Measurements from ENCODE around the gene ABCC4.
"Not testable (repeated sequence)": the region's sequence is repeated elsewhere in the genome, so short reads cannot be mapped to it uniquely, and the experiment has no call there.

Gene ABCC4

DNA sequence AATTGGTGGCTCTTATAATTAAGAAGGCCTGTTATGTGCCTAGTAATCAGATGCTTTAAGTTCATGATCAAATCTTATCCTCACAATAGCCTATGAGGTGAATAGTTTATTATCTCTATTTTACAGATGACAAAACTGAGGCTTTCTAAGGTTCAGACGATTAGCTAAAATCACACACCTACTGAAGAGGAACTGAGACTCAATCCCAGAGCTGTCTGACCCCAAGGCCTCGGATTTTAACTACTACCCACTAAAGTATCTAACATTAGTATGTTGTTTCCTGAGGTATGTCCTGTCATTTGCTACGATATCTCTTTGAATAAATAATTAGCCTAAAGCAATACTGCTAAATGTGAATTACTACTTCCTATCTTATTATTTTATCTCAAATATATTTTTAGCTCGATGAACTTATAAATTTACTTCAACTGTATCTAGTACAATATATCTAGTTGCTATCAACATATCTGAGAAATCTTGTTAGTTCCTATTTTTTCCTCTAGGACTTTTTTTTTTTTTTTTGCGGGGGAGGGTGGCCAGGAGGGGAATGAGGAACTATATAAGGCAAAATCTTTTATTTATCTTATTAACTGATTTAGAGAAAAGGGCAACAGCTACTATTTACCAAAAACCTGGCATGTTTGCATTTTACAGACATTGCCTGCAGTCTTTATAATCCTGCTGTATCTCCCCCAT is 118.5 kb downstream of the ABCC4 start:
- no peaks in the 10 kb centered on the region for H3K9me3 ChIP-seq (ENCODE audit: insufficient read depth, low read depth, low read length)
- no peaks in the 10 kb centered on the region for H3K4me1 ChIP-seq (ENCODE audit: insufficient read depth, low read length)
- no peak overlapping the region for H3K4me3 ChIP-seq (ENCODE audit: low read length)
- no peaks in the 10 kb centered on the region for H3K36me3 ChIP-seq (ENCODE audit: insufficient read depth, low read depth, low read length)
- H3K9ac ChIP-seq (ENCODE audit: low read depth, low read length), result no peak overlapping the region
- H3K27ac ChIP-seq (ENCODE audit: low read length), result no peak overlapping the region
- no peaks in the 10 kb centered on the region for H3K27me3 ChIP-seq (ENCODE audit: insufficient read depth, low read length)

DNA sequence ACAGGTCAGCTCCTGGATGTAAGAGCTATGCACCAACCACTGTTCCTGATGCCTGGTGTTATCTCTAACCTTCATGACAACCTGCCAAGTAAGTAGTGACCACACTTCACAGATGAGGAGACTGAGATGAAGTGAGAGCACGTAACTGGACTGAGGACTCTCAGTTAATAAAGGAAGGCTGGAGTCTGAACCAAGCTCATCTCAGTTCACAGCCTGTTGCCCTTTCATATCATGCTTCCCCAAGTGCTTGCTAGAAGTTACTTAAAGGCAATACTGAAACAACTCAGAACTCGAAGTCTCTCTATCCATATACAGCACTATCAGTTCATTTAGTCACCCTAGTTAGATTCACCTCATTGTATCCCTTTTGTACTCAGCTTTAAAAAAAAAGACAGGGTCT is 119.7 kb downstream of the ABCC4 start:
- H3K9me3 ChIP-seq (ENCODE audit: insufficient read depth, low read depth, low read length), result no peaks in the 10 kb centered on the region
- H3K27me3 ChIP-seq (ENCODE audit: insufficient read depth, low read length), result no peaks in the 10 kb centered on the region
- no peak overlapping the region for H3K4me3 ChIP-seq (ENCODE audit: low read length)
- H3K36me3 ChIP-seq (ENCODE audit: insufficient read depth, low read depth, low read length), result no peaks in the 10 kb centered on the region
- no peak overlapping the region for H3K27ac ChIP-seq (ENCODE audit: low read length)
- H3K9ac ChIP-seq (ENCODE audit: low read depth, low read length), result no peak overlapping the region
- H3K4me1 ChIP-seq (ENCODE audit: insufficient read depth, low read length), result no peaks in the 10 kb centered on the region

DNA sequence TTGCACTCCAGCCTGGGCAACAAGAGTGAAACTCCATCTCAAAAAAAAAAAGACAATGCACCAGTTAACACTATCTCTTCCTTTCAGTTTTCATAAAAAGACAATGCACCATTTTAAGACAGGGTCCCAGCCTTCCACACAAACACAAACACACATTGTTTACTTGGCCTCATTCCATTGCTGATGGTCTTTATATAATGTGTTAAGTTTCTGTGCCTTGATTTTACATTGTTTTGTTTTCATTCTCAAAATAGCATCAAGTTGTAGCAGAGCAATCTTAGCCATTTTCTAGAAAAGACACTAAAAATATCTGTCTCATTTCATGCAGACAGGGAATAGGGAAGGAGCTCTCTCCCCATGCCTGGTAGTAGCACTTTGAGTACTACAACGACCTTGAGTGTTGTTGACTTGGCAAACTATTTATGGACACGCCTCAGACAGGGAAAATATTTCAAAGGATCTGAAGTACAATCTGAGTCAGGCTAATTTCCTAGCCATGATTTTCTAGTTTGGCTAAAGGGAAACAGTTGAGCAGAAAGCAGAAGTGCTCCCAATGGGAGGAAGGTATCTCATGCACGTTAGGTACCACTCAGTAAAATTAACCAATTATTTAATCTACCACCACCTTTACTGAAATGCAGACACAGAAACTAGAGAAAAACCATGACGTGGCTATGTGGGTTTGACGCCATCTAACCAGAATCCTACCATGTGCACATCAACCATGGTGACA is 120.6 kb downstream of the ABCC4 start:
- Histone ChIP-seq H3K9me3 (ENCODE audit: insufficient read depth, low read depth, low read length) (no peaks in the 10 kb centered on the region), H3K27ac (ENCODE audit: low read length) (no peak overlapping the region), H3K9ac (ENCODE audit: low read depth, low read length) (no peak overlapping the region), H3K36me3 (ENCODE audit: insufficient read depth, low read depth, low read length) (no peaks in the 10 kb centered on the region), H3K4me1 (ENCODE audit: insufficient read depth, low read length) (no peaks in the 10 kb centered on the region), H3K27me3 (ENCODE audit: insufficient read depth, low read length) (no peaks in the 10 kb centered on the region), H3K4me3 (ENCODE audit: low read length) (no peak overlapping the region)

DNA sequence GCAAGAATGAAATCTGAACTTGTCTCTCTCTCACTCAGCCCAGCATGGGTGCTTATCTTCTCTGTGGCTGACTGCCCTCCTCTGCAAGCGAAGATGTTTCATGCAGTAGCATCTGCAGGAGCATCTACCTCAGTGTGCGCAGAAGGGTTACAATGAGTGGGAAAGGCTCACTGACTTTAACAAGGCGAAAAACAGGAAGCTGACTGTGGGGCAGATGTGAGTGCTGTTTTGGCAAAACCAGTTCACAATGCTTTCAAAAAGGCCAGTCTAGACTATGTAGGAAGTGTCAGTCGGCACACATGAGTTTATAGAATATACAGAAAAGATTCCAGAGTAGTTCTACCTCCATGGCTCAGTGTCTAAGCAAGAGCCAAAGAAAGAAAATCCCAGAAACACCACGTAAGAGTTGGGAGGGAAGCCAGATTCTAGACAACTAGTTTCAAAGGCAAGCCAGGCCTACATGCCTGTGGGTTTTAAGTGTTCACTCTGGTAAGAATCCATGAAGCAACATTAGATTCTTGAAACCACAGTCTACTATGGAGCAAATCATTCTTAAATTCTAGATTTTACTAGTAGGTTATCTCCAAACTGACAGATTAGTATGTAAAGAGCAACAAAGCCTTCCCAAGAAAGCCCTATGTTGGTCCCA is 124.5 kb downstream of the ABCC4 start:
- H3K9ac ChIP-seq (ENCODE audit: low read depth, low read length), result no peak overlapping the region
- H3K9me3 ChIP-seq (ENCODE audit: insufficient read depth, low read depth, low read length), result no peaks in the 10 kb centered on the region
- H3K4me3 ChIP-seq (ENCODE audit: low read length), result no peak overlapping the region
- H3K27me3 ChIP-seq (ENCODE audit: insufficient read depth, low read length), result no peaks in the 10 kb centered on the region
- no peak overlapping the region for H3K27ac ChIP-seq (ENCODE audit: low read length)
- H3K4me1 ChIP-seq (ENCODE audit: insufficient read depth, low read length), result no peaks in the 10 kb centered on the region
- no peaks in the 10 kb centered on the region for H3K36me3 ChIP-seq (ENCODE audit: insufficient read depth, low read depth, low read length)

DNA sequence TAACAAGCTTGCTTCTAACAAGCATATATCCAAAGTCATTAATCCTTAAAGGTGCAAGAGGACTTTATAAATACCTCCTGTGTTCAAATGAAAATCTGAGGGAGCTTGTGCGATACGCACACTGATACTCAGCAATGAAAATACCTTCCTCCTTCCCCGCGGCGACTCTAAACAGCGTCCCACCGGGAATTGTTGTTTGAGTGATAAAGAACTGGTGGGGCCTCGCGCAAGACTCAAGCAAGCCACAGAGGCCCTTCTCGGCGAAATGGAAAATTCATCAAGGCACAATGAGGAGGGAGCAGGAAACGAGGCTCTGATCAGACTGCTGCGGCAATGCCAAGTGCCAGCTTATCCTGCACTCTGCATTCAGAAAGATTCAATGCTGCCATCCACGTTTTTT is 126.7 kb downstream of the ABCC4 start:
- Histone ChIP-seq H3K36me3 (ENCODE audit: insufficient read depth, low read depth, low read length) (no peaks in the 10 kb centered on the region), H3K4me1 (ENCODE audit: insufficient read depth, low read length) (no peaks in the 10 kb centered on the region), H3K4me3 (ENCODE audit: low read length) (no peak overlapping the region)

DNA sequence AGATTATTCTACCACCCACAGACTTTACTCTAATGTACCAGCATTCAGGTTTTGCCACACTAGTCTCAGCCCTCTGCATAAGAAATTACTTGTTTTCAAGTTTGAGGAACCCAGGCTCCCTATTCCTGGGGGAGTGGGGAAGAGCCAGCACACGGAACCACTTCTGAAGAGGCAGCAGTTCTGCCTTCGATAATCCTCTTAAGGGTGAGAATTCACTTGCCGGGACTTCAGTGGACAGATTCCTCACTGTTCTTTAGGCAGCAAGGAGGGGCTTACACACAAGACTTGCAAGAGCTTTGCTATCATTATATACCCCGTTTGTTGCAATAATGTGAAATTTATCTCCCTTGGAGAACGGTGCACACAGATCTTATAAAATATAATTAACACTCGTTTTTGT is 133.1 kb downstream of the ABCC4 start:
- H3K36me3 ChIP-seq (ENCODE audit: insufficient read depth, low read depth, low read length), result 0 out of 2 replicates have a peak, but pooled peaks cover 4% of the 10 kb centered on the region
- no peaks in the 10 kb centered on the region for H3K4me1 ChIP-seq (ENCODE audit: insufficient read depth, low read length)
- H3K27ac ChIP-seq (ENCODE audit: low read length), result no peak overlapping the region
- no peak overlapping the region for H3K4me3 ChIP-seq (ENCODE audit: low read length)
- H3K9me3 ChIP-seq (ENCODE audit: insufficient read depth, low read depth, low read length), result no peaks in the 10 kb centered on the region
- no peak overlapping the region for H3K9ac ChIP-seq (ENCODE audit: low read depth, low read length)
- H3K27me3 ChIP-seq (ENCODE audit: insufficient read depth, low read length), result no peaks in the 10 kb centered on the region

More for the DNA sequence above, 126.7 kb downstream of the ABCC4 start:
- H3K9me3 ChIP-seq (ENCODE audit: insufficient read depth, low read depth, low read length), result no peaks in the 10 kb centered on the region
- H3K27ac ChIP-seq (ENCODE audit: low read length), result no peak overlapping the region
- H3K9ac ChIP-seq (ENCODE audit: low read depth, low read length), result no peak overlapping the region
- no peaks in the 10 kb centered on the region for H3K27me3 ChIP-seq (ENCODE audit: insufficient read depth, low read length)

DNA sequence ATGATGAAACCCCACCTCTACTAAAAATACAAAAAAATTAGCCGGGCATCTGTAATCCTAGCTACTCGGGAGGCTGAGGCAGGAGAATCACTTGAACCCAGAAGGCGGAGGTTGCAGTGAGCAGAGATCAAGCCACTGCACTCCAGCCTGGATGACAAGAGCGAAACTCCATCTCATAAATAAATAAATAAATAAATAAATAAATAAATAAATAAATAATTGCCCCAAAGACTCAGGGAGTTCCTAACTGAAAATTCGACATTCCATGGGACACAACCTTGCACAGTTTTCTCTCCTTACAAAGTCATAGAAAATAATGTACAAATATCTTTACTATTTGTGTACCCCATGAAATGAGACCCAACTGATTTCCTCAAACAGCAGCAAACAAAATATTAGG is 134.2 kb downstream of the ABCC4 start:
- H3K36me3 ChIP-seq (ENCODE audit: insufficient read depth, low read depth, low read length); H3K4me1 ChIP-seq (ENCODE audit: insufficient read depth, low read length); H3K27me3 ChIP-seq (ENCODE audit: insufficient read depth, low read length); H3K27ac ChIP-seq (ENCODE audit: low read length); H3K4me3 ChIP-seq (ENCODE audit: low read length); H3K9ac ChIP-seq (ENCODE audit: low read depth, low read length); H3K9me3 ChIP-seq (ENCODE audit: insufficient read depth, low read depth, low read length): not testable (repeated sequence)

DNA sequence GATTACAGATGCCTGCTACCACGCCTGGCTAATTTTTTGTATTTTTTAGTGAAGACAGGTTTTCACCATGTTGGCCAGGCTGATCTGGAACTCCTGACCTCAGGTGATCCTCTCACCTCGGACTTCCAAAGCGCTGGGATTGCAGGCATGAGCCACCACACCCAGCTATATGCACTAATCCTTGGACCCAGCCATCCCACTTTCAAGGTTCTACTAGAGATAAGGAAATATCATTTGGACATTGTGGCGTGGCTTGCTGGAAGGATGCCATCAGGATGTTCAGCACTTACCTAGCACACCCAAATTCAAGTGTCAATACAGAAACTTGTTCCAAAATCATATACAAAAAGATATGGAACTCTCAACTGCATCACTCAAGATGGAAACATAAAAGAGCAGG is 136.4 kb downstream of the ABCC4 start:
- Histone ChIP-seq H3K9ac (ENCODE audit: low read depth, low read length) (no peak overlapping the region), H3K27ac (ENCODE audit: low read length) (no peak overlapping the region), H3K4me3 (ENCODE audit: low read length) (no peak overlapping the region), H3K4me1 (ENCODE audit: insufficient read depth, low read length) (no peaks in the 10 kb centered on the region), H3K9me3 (ENCODE audit: insufficient read depth, low read depth, low read length) (no peaks in the 10 kb centered on the region), H3K27me3 (ENCODE audit: insufficient read depth, low read length) (no peaks in the 10 kb centered on the region), H3K36me3 (ENCODE audit: insufficient read depth, low read depth, low read length) (0 out of 2 replicates have a peak, but pooled peaks cover 4% of the 10 kb centered on the region)

DNA sequence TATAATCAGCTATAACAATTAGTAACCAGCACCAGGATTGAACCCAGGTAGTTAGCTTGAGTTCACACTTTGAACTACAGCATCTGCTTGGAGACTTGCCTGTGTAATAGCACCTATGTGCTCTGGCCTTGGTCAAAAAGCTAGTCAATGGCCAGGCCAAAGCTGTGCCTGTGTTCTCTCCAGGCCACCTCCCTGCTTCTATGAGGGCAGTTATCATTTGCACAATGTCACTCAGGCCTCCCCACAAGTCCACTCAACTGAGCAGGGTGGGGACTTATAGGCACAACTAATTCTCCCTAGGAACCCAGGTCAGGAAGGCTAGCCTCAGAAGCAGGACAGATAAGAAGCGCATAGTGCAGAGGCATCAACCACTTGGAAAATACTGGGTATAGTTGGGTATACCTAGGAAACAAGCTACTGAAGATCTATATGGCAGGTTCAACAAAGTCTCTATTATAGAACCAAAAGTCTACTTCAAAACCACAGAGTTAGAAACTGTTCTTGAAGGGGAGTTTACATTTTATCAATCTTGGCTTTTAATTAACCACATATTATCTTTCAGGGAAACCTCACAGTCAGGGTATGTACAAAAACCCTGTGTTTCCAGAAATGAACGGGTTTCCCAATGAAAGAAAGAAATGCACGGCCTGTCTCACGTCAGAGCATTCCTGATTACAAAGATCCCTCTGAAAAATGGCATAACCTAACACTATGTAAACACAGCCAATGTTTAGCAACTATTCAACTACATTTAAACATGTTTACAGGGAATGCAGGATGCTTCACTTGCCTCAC is 140.9 kb downstream of the ABCC4 start:
- Histone ChIP-seq H3K27me3 (ENCODE audit: insufficient read depth, low read length) (no peaks in the 10 kb centered on the region), H3K4me3 (ENCODE audit: low read length) (no peak overlapping the region), H3K9me3 (ENCODE audit: insufficient read depth, low read depth, low read length) (no peaks in the 10 kb centered on the region), H3K9ac (ENCODE audit: low read depth, low read length) (no peak overlapping the region), H3K4me1 (ENCODE audit: insufficient read depth, low read length) (no peaks in the 10 kb centered on the region), H3K36me3 (ENCODE audit: insufficient read depth, low read depth, low read length) (0 out of 2 replicates have a peak, but pooled peaks cover 7% of the 10 kb centered on the region), H3K27ac (ENCODE audit: low read length) (no peak overlapping the region)

DNA sequence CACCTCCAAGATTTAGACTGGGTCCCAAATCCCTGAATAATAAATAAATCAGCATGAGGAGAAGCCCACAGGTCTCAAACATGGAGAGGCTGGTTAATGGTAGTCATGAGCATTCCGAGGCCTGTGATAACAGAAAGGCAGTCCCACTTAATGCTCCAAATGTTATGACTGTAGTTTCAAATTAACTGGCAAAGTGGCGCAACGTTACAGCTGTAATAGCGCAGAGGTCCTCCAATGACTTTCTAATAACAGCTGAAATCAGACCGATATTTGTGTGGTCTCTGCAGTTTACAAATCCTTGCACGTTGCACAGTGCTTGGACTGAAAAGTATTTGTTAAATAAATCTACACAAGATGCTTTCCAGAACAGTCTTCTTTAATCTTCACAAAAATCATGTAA is 141.8 kb downstream of the ABCC4 start:
- H3K4me1 ChIP-seq (ENCODE audit: insufficient read depth, low read length), result peaks cover 3% of the 10 kb centered on the region; the same call in 1 of the 2 replicates
- 0 out of 2 replicates have a peak, but pooled peaks cover 4% of the 10 kb centered on the region for H3K27me3 ChIP-seq (ENCODE audit: insufficient read depth, low read length)
- H3K9me3 ChIP-seq (ENCODE audit: insufficient read depth, low read depth, low read length), result no peaks in the 10 kb centered on the region
- 0 out of 2 replicates have a peak, but pooled peaks cover 7% of the 10 kb centered on the region for H3K36me3 ChIP-seq (ENCODE audit: insufficient read depth, low read depth, low read length)
- no peak overlapping the region for H3K27ac ChIP-seq (ENCODE audit: low read length)
- H3K4me3 ChIP-seq (ENCODE audit: low read length), result no peak overlapping the region
- no peak overlapping the region for H3K9ac ChIP-seq (ENCODE audit: low read depth, low read length)

DNA sequence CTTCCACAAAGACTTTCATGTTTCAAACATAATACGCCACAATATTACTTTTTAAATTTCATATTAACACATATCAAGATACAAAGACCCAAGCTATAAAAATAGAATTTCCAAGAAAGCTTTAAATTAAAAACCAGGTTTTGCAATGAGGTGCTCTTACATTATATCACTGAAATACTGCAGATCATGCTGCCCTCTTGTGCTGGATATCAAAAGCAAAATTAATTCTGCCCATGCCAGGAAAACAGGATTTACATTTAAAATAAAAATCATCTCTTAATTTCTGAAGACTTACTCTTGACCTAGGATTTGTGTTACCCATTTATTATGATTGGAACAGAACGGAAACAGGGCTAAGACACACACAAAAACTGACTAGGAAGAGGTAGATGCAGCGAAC is 145.0 kb downstream of the ABCC4 start:
- H3K9me3 ChIP-seq (ENCODE audit: insufficient read depth, low read depth, low read length), result no peaks in the 10 kb centered on the region
- H3K9ac ChIP-seq (ENCODE audit: low read depth, low read length), result no peak overlapping the region
- H3K27me3 ChIP-seq (ENCODE audit: insufficient read depth, low read length), result 0 out of 2 replicates have a peak, but pooled peaks cover 5% of the 10 kb centered on the region
- H3K36me3 ChIP-seq (ENCODE audit: insufficient read depth, low read depth, low read length), result 0 out of 2 replicates have a peak, but pooled peaks cover 4% of the 10 kb centered on the region
- no peak overlapping the region for H3K4me3 ChIP-seq (ENCODE audit: low read length)
- H3K27ac ChIP-seq (ENCODE audit: low read length), result no peak overlapping the region
- peaks cover 24% of the 10 kb centered on the region for H3K4me1 ChIP-seq (ENCODE audit: insufficient read depth, low read length)

Data from iPS-20b (cell line).